IPS-11a (cell line): ENCODE results near the gene WDR45B.

Experiments
- H3K4me3 ChIP-seq: one replicate; pipeline ENCODE4 v1.5.1; 2013; ENCODE audit warnings: low read depth, low read length, control low read depth

The WDR45B gene

DNA sequence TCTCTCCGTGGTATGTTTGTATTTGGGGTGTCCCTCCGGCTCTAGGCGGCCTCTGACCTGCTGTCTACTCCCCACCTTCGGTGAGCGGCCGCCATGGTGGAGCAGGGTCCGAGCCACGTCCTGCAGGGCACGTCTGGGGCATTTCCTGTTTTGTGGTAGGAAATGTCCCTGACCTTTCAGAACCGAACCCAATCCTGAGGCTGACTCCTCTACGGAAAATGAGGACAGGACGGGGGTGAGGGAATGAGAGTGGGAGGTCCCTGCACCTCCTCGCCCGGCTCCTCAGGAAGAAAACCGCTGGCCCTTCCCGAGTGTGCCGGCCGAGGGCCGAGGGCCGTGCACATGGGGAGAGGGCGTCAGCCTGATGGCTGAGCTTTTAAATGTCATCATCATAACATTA lies 45.8 kb downstream of the WDR45B start:
- H3K4me3 ChIP-seq = no peak overlapping the region

DNA sequence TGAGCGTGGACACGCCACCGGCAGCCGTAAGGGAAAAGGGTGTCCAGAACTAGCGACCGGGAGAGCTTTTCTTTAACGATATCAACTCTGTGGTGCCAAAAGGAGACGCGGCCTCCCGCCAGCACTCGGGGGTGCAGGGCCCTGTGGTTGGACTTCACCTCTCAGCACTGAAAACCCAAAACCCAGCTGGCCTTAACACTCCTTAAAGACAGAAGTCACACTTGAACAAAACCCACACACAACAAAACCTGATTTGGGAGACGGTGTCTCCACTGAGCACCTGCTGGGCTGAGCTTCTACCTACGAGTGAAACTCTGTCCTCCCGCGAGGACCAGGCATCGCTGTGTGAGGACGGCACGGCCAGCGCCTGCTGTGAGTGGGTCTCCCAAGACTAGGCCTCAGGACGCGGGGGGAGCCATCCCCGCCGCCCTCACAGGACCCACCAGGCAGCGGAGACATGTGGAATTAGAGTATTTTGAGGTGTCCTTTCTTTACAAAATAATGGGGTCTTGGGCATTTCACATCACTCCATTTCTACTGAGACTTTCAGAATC lies 46.7 kb downstream of the WDR45B start:
- H3K4me3 ChIP-seq = no peak overlapping the region

DNA sequence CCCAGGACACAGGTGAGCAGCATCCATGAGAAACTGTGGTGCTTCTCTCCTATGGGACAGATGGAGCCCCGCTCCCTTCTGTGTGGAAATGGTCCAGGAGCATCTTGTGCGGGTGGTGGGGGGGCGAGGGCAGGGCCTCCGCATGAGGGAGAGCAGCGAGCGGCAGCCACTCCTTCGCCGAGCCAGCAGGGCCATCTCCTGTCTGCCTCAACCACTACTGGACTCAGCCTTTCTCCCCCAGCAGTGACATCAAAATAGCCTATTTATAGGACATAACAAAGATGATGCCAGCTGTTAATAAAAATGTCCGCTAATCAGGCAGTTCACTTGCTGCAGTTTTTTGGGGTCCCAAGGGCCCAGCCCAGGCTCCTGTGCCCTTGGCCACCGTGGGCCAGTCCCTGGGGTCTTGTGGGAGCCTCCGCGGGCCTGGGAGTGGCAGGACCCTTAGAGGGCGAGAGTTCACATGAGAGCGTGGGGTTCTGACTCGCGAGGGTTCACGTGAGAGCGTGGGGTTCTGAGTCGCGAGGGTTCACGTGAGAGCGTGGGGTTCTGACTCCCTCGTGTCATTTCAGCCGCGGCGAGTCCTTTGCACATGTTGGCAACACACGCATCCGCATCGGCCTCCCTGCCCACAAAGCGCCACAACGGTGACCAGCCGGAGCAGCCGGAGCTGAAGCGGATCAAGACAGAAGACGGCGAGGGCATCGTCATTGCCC lies 47.4 kb downstream of the WDR45B start:
- no peak overlapping the region for H3K4me3 ChIP-seq

DNA sequence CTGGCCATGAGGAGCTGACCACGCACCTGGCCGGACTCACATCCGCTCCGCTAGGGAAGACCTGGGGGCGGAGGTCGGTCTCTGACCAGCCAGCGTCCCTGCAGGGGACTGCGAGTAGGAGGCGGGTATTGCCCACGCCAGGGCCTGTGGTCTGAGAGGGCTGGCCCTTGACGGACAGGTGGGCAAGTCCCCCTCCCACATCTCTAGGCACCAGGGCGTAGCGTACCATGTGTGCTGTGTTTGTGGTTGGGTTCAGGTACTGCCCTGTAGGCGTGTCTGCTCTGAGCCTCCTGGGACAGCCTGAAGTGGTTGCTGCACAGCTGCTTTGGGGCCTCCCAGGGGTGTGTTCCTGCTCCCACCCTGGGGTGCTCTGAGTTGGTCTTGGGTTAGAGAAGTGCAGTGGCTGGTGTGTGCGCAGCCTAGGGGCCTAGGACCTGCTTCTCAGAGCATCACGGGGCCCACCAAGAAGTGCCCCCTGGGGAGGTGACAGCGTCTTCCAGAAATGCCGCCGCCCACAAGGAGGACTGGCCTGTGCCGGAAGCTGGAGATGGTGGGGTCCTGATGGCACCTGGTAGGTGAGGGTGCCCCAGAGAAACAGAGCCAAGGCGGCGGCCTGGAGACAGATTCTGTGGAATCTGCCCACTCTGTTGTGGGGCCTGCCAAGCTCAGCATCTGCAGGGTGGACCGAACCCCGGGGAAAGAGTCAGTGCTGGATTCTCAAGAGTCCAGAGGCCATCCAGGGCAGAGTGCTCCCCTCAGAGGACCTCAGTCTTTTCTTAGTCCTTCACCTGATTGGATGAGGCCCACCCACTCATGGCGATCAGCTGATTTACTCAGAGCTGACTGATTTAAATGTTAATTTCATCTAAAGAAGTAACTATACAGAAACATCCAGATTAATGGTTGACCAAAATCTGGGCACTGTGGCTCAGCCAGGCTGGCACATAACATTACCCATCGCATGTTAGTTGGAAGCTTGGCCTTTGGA lies 48.3 kb downstream of the WDR45B start:
- no peak overlapping the region for H3K4me3 ChIP-seq

DNA sequence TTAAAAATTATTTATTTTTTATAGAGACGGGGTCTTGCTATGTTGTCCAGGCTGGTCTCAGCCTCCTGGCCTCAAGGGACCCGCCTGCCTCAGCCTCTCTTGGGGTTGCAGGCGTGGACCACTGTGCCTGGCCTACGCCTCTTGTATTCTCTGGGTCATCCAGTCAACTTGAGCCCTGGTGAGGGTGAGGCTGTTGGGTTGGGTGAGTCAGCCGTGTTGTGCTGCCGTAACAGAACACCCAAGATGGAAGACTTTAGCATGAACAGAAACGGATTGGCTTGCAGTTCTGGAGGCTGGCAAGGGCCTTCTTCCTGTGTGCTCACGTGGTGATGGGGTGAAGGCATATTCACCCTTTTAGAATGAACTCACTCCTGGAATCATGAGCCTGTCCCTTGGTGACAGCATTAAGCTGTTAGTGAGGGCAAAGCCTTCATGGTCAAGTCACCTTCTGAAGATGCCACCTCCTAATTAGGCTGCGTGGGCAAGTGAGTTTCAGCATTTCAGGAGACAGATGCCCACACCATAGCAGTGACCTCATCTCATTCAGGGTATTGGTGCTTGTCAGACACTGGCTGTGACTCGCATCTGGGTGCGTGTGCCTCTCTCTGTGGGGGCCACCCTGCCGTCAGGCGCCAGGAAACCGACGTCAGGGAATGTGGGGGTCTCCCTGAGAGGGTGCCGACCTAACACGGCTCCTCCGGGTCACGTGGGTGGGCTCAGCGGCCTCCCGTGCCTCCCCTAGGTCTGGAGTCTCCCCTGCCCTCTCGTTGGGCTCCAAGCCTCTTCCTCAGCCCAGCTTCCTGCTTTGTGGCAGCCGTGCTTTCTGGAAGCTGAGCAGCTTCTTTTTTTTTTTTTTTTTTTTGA lies 49.8 kb downstream of the WDR45B start:
- H3K4me3 ChIP-seq = no peak overlapping the region

DNA sequence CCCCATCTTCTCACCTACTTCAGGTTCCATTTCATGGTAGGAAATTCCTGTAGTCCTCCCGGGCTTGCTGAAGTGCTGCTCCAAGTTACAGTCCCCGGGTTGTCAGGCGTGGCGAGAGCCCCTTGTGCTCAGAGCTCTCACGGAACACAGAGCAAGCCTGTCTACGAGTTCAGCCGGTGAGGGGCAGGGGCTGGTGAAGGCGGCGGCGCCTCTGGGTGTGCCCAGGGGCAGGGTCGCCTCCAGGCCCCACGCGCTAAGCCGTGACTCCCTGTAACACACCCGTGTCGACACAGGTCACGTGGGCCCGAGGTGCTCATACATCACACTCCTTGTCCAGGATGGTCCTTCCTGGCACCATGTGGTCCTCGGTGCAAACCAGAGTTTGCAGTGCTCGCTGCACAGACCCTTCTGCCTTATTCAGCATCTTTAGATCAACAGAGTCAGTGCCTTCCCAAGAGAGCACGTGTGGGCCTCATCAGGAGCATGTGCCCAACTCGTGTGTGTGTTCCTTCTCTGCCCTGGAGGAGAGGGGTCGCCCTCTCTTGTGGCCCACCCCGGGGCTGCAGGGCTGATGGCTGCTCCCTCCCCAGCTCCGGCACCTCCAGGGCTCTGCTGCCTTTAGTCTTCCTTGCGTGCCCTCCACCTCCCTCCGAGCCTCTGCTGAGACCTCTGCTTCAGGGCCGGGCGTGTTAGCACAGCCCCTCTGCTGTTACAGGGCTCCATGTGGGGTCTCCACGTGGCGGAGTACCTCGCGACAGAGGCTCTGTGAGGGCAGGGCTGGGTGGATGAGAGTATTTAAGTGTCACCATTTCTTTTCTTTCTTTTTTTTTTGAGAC lies 51.2 kb downstream of the WDR45B start:
- no peak overlapping the region for H3K4me3 ChIP-seq

DNA sequence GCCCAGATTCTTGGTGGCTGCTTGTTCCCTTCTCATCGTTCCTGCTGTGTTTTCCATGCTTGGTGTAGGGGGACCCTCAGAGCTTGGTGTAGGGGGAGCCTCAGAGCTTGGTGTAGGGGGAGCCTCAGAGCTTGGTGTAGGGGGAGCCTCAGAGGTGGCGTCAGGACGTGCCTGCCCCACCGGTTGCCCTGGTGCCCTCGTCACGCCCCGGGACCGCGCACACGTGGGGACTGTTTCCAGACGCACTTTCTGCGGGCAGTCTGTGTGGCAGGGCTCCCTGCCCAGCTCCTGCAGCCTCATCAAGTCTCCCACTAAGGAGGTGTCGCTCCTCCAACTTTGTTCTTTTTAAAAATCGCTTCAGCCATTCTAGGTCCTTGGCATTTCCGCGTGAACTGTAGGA lies 51.9 kb downstream of the WDR45B start:
- H3K4me3 ChIP-seq = no peak overlapping the region

DNA sequence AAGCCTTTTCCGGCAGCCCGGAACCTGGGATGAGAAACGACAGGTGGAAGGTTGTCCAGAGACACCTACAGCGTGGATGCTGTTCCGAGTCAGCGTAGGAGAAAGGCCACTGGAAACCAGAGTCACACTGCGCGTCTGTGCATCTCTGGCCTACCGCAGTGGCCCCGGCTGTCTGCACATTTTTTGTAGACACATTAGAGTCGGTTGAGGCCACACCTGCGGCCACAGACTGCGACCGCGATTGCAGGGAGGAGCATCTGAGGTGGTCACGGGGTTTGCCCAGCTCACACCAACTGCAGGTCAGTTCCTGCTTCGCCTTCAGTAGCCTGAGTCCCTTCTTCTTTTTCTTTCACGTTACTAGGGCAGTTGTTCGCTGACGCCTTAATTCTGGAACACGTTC lies 52.4 kb downstream of the WDR45B start:
- H3K4me3 ChIP-seq = no peak overlapping the region

DNA sequence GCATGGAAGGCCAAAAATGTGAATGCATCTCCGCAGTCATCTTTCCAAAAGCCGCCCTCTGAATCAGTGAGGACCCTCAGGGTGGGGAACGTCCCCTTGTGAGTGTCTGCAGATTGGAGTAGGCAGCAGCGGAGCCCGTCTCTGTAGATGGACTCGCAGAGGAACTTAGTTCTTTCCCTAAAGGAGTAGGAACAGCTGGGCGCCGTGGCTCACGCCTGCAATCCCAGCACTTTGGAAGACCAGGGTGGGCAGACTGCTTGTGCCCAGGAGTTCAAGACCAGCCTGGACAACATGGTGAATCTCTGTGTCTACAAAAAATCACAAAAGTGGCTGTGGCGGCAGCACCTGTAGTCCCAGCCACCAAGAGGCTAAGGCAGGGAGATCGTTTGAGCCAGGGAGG lies 53.7 kb downstream of the WDR45B start:
- H3K4me3 ChIP-seq = no peak overlapping the region

DNA sequence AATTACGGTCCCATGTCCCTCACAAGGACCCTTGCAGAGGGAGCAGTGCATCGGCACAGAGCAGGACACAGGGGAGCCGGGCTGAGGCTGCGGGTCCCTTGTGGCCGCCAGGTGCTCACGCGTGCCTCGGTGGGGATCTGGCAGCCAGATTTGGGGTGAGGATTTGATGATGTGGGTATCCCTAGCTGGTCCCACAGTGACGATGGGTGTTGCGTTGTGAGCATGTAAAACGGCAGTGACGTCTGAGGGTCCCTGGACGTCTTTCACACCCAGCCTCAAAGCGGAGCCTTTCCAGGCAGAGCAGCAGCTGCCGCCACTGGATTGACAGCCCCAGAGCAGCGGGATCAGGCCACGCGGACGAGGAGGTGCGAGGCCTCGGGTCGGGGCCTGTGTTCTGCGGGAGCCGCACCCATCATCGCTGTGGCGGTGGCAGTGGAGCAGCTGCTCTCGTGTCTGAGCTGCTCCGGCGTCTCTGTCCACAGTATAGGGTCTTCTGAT lies 54.6 kb downstream of the WDR45B start:
- no peak overlapping the region for H3K4me3 ChIP-seq

DNA sequence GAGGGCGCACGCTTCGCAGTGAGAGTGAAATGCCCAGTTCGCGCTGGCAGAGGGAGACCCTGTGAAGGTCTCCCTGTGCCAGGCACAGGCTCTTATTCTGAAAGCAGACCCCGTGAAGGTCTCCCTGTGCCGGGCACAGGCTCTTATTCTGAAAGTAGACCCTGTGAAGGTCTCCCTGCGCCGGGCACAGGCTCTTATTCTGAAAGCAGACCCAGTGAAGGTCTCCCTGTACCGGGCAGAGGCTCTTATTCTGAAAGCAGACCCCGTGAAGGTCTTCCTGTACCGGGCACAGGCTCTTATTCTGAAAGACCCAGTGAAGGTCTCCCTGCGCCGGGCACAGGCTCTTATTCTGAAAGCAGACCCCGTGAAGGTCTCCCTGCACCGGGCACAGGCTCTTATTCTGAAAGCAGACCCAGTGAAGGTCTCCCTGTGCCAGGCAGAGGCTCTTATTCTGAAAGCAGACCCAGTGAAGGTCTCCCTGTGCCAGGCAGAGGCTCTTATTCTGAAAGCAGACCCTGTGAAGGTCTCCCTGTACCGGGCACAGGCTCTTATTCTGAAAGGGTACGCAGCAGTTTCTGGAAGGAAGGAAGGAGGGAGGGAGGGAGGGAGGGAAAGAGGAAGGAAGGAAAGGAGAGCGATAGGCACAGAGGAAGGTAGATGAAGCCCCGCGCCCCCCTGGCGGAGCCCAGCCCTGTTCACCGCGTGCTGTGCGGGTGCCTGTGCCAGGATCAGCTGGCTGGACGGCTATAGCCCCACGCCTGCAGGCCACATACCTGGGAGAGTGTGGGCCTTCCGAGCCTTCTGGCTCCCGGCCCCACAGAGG lies 55.3 kb downstream of the WDR45B start:
- no peak overlapping the region for H3K4me3 ChIP-seq

DNA sequence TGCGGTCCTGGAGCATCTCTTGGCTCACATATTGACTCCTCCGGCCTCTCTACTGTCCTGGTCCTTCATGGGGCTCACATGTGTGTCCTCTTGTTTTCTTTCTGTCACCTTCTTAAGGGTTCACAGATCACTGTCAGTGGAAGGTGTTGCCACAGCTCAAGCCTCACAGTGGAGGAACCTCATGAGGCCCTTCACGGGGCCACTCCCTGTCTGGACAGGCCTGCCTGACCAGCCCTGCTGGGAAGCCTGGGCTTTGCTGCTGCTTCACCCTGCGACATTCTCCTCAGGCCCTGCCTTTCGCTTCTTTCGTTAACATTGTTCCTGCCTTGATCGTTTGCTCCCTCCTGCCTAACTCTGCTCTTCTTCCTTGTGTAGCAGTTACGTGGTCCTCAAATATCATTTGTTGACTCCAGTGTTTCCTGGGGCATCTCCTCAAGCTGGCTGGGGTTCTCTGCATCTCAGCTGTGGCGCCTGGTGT lies 55.9 kb downstream of the WDR45B start:
- H3K4me3 ChIP-seq = no peak overlapping the region

DNA sequence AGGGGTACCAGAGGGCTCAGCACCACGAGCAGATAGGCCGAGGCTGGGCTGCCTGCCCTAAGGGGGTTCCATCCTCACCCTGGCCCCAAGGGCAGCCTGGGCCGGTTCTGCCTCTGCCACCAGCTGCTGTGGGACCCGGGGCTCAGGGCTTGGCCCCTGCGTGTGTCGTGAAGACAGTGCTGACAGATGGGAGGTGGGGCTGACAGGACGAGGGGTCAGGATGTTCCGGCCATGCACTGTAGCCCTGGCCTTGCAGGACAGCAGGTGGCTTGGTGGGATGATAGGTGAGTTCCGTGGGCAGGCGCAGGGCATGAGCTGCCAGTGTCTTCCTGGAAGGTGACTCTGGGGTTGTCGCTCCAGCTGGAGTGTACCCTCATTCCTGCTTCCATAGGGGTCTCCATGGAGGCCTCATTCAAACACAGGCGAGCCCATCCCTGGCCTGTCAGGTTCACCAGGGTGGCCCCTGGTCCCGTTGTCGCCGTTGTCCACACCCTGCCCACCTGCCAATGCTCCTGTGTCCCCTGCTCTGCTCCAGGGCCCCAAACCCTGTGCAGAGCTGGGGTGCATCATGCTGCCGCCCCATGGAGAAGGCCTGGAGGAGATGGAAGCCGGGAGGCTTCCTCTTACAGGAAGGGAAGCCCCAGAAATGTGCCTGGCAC lies 57.2 kb downstream of the WDR45B start:
- H3K4me3 ChIP-seq = no peak overlapping the region

DNA sequence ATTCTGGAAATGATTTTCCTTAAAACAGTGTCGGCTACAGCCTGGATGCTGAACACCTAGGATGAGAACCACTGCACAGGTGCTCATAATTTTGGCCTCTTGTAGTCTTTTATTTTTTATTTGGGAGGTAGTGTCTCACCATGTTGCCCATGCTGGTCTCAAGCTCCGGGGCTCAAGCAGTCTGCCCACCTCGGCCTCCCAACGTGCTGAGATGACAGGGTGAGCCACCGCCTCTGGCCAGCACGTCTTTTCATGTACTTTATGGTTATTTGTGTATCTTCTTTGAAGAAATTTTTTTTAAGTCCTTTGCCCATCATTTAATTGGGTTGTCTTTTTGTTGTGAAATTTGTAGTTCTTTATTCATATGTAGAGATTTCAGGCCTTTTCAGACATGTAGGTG lies 58.0 kb downstream of the WDR45B start:
- H3K4me3 ChIP-seq = no peak overlapping the region

DNA sequence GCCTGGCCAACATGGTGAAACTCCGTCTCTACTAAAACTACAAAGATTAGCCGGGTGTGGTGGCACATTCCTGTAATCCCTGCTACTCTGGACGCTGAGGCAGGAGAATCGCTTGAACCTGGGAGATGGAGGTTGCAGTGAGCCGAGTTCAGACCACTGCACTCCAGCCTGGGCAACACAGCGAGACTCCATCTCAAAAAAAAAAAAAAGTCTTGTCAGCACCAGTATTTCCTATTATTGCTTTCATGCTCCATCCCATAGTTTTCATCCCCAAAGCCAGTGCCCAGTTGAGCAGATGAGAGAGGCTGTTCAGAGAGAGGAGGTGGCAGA lies 58.4 kb downstream of the WDR45B start:
- H3K4me3 ChIP-seq = no peak overlapping the region

DNA sequence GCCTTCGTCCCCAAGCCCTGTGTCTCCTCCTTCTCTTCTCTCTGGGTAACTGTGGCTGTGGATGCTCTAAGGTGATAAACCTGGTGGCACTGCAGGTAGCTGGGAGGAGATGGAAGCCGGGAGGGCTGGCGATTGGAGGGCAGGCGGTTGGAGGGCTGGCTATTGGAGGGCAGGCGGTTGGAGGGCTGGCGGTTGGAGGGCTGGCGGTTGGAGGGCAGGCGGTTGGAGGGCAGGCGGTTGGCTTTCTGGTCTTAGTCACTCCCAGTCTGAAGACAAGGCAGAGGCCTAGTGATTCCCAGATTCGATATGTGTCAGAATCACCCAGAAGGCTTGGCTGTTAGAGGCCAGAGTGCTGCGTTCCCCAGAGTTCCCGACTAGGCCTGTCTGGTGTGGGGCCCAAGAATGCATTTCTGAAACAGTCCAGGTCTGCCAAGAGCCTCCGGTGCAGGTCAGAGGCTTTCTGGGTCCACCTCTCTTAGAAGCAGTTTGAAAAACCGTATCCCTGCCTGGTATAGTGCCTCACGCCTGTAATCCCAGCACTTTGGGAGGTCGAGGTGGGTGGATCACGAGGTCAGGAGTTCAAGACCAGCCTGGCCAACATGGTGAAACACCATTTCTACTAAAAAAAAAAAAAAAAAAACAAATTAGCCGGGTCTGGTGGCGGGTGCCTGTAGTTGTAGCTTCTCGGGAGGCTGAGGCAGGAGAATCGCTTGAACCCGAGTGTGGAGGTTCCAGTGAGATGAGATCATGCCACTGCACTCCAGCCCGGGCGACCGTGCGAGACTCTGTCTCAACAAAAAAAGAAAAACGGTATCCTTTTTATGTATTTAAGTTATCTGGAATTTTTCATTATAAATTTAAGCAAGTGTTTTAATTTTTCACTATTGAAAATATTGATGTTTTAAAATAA lies 59.7 kb downstream of the WDR45B start:
- H3K4me3 ChIP-seq = no peak overlapping the region
